Calu3 (cell line): ENCODE data around the gene LRRC56. TPM values are rescaled to one million over a fixed set of nuclear protein-coding genes. Genes with fewer than 3 reads are reported as not detected.

ENCODE experiments used
- BruUV-seq: library from RNA; stranded (reverse); fragments of 400-500 nt; replicated peaks from 2 replicates; lab custom pipeline; 2021; lab: Mats Ljungman, UMichigan
- CTCF ChIA-PET: fragments of 300-600 bp; sonication (Branson Sonifier 250); formaldehyde crosslinking; loops from one replicate; lab custom pipeline; 2022; ENCODE audit warnings: antibody characterized with exemption; lab: Charles Lee
- DNase-seq: peaks from one replicate; pipeline ENCODE4 v3.0.0; 2022
- H3K27ac Mint-ChIP-seq: one replicate; pipeline ENCODE4 v1.8.0; 2022; ENCODE audit warnings: mixed read lengths; ENCODE audit not compliant: unreplicated experiment
- H3K27me3 Mint-ChIP-seq: one replicate; pipeline ENCODE4 v1.8.0; 2022; ENCODE audit warnings: mixed read lengths; ENCODE audit not compliant: unreplicated experiment
- H3K36me3 Mint-ChIP-seq: one replicate; pipeline ENCODE4 v1.8.0; 2022; ENCODE audit warnings: mild to moderate bottlenecking, moderate library complexity, mixed read lengths; ENCODE audit not compliant: insufficient read depth, unreplicated experiment
- H3K4me1 Mint-ChIP-seq: one replicate; pipeline ENCODE4 v1.8.0; 2022; ENCODE audit warnings: mild to moderate bottlenecking, low read depth, mixed read lengths; ENCODE audit not compliant: unreplicated experiment
- H3K4me3 Mint-ChIP-seq: one replicate; pipeline ENCODE4 v1.8.0; 2022; ENCODE audit warnings: mild to moderate bottlenecking, low read depth, moderate library complexity, mixed read lengths; ENCODE audit not compliant: unreplicated experiment
- H3K9me3 Mint-ChIP-seq: one replicate; pipeline ENCODE4 v1.8.0; 2022; ENCODE audit warnings: low read depth, mixed read lengths; ENCODE audit not compliant: unreplicated experiment
- intact Hi-C: fragments of 100-400 bp; cut with micrococcal nuclease; formaldehyde crosslinking; loops from one replicate; pipeline ENCODE4 v1.10.0; 2022; ENCODE audit not compliant: unreplicated experiment
- total RNA-seq: library from RNA; stranded (reverse); gene quantifications from 2 replicates; pipeline ENCODE4 v1.2.3, GENCODE V29; 2022
- TF ChIP-seq, protein P1 (sequence below): fragments of 200-600 bp; IDR thresholded peaks from one replicate; pipeline ENCODE4 v1.8.0; 2022; ENCODE audit warnings: antibody characterized with exemption; ENCODE audit not compliant: unreplicated experiment

Gene LRRC56
- total RNA-seq, 1 experiment from 2014 or later = 2.6 TPM

- no TSS peak for BruUV-seq
- no peak overlapping the region for H3K27ac Mint-ChIP-seq
- H3K4me3 Mint-ChIP-seq = no peak overlapping the region
- DNase-seq = no peak
- CTCF ChIA-PET = interaction anchor here (1.1 kb wide), 1 partner anchor 219 kb away, joined by 3 read pairs; no protein-coding TSS in a partner anchor
- intact Hi-C loops = no loop called here
- H3K36me3 Mint-ChIP-seq = no peaks in the 10 kb centered on the region
- H3K4me1 Mint-ChIP-seq = no peaks in the 10 kb centered on the region
- TF ChIP-seq, protein P1, sequence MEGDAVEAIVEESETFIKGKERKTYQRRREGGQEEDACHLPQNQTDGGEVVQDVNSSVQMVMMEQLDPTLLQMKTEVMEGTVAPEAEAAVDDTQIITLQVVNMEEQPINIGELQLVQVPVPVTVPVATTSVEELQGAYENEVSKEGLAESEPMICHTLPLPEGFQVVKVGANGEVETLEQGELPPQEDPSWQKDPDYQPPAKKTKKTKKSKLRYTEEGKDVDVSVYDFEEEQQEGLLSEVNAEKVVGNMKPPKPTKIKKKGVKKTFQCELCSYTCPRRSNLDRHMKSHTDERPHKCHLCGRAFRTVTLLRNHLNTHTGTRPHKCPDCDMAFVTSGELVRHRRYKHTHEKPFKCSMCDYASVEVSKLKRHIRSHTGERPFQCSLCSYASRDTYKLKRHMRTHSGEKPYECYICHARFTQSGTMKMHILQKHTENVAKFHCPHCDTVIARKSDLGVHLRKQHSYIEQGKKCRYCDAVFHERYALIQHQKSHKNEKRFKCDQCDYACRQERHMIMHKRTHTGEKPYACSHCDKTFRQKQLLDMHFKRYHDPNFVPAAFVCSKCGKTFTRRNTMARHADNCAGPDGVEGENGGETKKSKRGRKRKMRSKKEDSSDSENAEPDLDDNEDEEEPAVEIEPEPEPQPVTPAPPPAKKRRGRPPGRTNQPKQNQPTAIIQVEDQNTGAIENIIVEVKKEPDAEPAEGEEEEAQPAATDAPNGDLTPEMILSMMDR = no peak
- no peaks in the 10 kb centered on the region for H3K9me3 Mint-ChIP-seq
- no peaks in the 10 kb centered on the region for H3K27me3 Mint-ChIP-seq
Observed at GRCh38 chr11:544817-545166, 7.5 kb downstream of the LRRC56 start.

GRCh38 chr11:545171-545570, 7.8 kb downstream of the LRRC56 start:
- CTCF ChIA-PET = interaction anchor here (1.1 kb wide), 1 partner anchor 218 kb away, joined by 3 read pairs; no protein-coding TSS in a partner anchor
- no TSS peak for BruUV-seq
- Mint-ChIP-seq H3K9me3 (no peaks in the 10 kb centered on the region), H3K27ac (no peak overlapping the region), H3K27me3 (no peaks in the 10 kb centered on the region), H3K4me3 (no peak overlapping the region), H3K36me3 (no peaks in the 10 kb centered on the region), H3K4me1 (no peaks in the 10 kb centered on the region)
- intact Hi-C loops = no loop called here
- DNase-seq = no peak
- TF ChIP-seq, protein P1 = no peak

- Mint-ChIP-seq H3K4me1 (no peaks in the 10 kb centered on the region), H3K27ac (no peak overlapping the region), H3K9me3 (no peaks in the 10 kb centered on the region), H3K36me3 (peaks cover 10% of the 10 kb centered on the region), H3K4me3 (no peak overlapping the region), H3K27me3 (no peaks in the 10 kb centered on the region)
- intact Hi-C loops = no loop called here
- no peak for DNase-seq
- CTCF ChIA-PET = no interaction called here
- BruUV-seq = no TSS peak
- TF ChIP-seq, protein P1 = no peak
Observed at GRCh38 chr11:548700-549603, 11.6 kb downstream of the LRRC56 start.

DNA sequence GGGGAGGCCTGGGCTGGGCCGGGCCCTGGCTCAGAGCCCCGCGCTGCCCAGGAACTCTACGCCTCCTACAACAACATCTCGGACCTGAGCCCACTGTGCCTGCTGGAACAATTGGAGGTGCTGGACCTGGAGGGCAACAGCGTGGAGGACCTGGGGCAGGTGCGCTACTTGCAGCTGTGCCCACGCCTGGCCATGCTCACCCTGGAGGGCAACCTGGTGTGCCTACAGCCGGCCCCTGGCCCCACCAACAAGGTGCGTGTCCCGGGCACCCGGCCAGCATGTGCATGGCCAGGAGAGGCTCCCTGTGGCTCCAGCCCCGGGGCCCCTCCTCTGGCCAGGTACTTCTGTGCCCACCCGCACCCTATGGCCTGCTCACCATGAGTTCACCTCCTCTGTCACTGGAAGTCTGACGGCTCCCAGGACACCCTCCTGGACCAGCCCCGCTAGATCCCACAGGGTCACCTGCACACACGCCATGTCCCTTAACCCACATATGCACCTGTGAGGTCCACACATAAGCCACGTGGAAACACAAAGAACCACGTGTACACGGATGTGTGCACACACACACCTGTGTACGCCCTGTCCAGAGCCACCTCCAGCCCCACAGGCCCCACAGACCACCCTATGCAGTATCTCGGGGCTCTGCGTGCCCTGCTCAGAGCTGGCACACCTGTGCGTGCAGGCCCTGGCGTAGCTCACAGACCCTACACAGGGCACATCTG, 12.9 kb downstream of the LRRC56 start:
- CTCF ChIA-PET = no interaction called here
- H3K9me3 Mint-ChIP-seq = no peaks in the 10 kb centered on the region
- no peak overlapping the region for H3K27ac Mint-ChIP-seq
- no peak for DNase-seq
- BruUV-seq = no TSS peak
- intact Hi-C loops = loop anchor here (10.0 kb wide), 1 partner anchor 175 kb away; no protein-coding TSS in a partner anchor
- H3K4me1 Mint-ChIP-seq = no peaks in the 10 kb centered on the region
- TF ChIP-seq, protein P1 = no peak
- no peaks in the 10 kb centered on the region for H3K27me3 Mint-ChIP-seq
- H3K4me3 Mint-ChIP-seq = no peak overlapping the region
- H3K36me3 Mint-ChIP-seq = peaks cover 10% of the 10 kb centered on the region
